ENCODE data around the gene CHKA.
A peak's percentile ranks its signal among the peaks of the same experiment; 100 is the strongest.

The CHKA gene

GRCh38 chr11:68025047-68025446, 96.1 kb downstream of the CHKA start:
- peaks cover 37% of the 10 kb centered on the region for H3K4me1 ChIP-seq (ENCODE audit: insufficient read depth, insufficient read length)
- no peak overlapping the region for H3K9ac ChIP-seq (ENCODE audit: insufficient read length, low read depth)
- TF ChIP-seq YY1 (IDR thresholded peaks at IDR 0.05; ENCODE audit: insufficient read depth, insufficient read length): no peak
- no peak for TF ChIP-seq SUZ12 (IDR thresholded peaks at IDR 0.05; ENCODE audit: extremely low read depth, insufficient read depth, insufficient read length)
- no peak for TF ChIP-seq ZNF274 (IDR thresholded peaks at IDR 0.05; ENCODE audit: low read depth, low read length)
- H3K27me3 ChIP-seq (ENCODE audit: insufficient read depth, insufficient read length): no peaks in the 10 kb centered on the region
- peaks cover 33% of the 10 kb centered on the region for H3K36me3 ChIP-seq (ENCODE audit: insufficient read depth, insufficient read length, low read length)
- peaks cover 8% of the 10 kb centered on the region; the same call in 1 of the 2 replicates for H3K9me3 ChIP-seq (ENCODE audit: insufficient read depth, low read length)
- DNase-seq (ENCODE audit: low read depth, low spot score): no peak
- no peak overlapping the region for H3K4me3 ChIP-seq (ENCODE audit: insufficient read length, low read depth)

- peaks cover 33% of the 10 kb centered on the region for H3K36me3 ChIP-seq (ENCODE audit: insufficient read depth, insufficient read length, low read length)
- H3K9ac ChIP-seq (ENCODE audit: insufficient read length, low read depth): no peak overlapping the region
- H3K27me3 ChIP-seq (ENCODE audit: insufficient read depth, insufficient read length): no peaks in the 10 kb centered on the region
- peaks cover 39% of the 10 kb centered on the region for H3K4me1 ChIP-seq (ENCODE audit: insufficient read depth, insufficient read length)
- TF ChIP-seq ZNF274 (IDR thresholded peaks at IDR 0.05; ENCODE audit: low read depth, low read length) (no peak), SUZ12 (IDR thresholded peaks at IDR 0.05; ENCODE audit: extremely low read depth, insufficient read depth, insufficient read length) (no peak), YY1 (IDR thresholded peaks at IDR 0.05; ENCODE audit: insufficient read depth, insufficient read length) (no peak)
- no peak for DNase-seq (ENCODE audit: low read depth, low spot score)
- H3K9me3 ChIP-seq (ENCODE audit: insufficient read depth, low read length): peaks cover 7% of the 10 kb centered on the region; the same call in 1 of the 2 replicates
- H3K4me3 ChIP-seq (ENCODE audit: insufficient read length, low read depth): no peak overlapping the region
These were observed 96.7 kb downstream of the CHKA start for GRCh38 chr11:68024508-68024907.

GRCh38 chr11:68022531-68022930, 98.7 kb downstream of the CHKA start:
- no peak for TF ChIP-seq ZNF274 (IDR thresholded peaks at IDR 0.05; ENCODE audit: low read depth, low read length)
- no peak for TF ChIP-seq YY1 (IDR thresholded peaks at IDR 0.05; ENCODE audit: insufficient read depth, insufficient read length)
- TF ChIP-seq SUZ12 (IDR thresholded peaks at IDR 0.05; ENCODE audit: extremely low read depth, insufficient read depth, insufficient read length): no peak
- Histone ChIP-seq H3K9me3 (ENCODE audit: insufficient read depth, low read length) (no peaks in the 10 kb centered on the region), H3K36me3 (ENCODE audit: insufficient read depth, insufficient read length, low read length) (peaks cover 31% of the 10 kb centered on the region), H3K4me3 (ENCODE audit: insufficient read length, low read depth) (no peak overlapping the region), H3K9ac (ENCODE audit: insufficient read length, low read depth) (no peak overlapping the region), H3K4me1 (ENCODE audit: insufficient read depth, insufficient read length) (peaks cover 31% of the 10 kb centered on the region), H3K27me3 (ENCODE audit: insufficient read depth, insufficient read length) (no peaks in the 10 kb centered on the region)
- no peak for DNase-seq (ENCODE audit: low read depth, low spot score)

- no peak overlapping the region for H3K4me3 ChIP-seq (ENCODE audit: insufficient read length, low read depth)
- TF ChIP-seq YY1 (IDR thresholded peaks at IDR 0.05; ENCODE audit: insufficient read depth, insufficient read length): no peak
- TF ChIP-seq SUZ12 (IDR thresholded peaks at IDR 0.05; ENCODE audit: extremely low read depth, insufficient read depth, insufficient read length): no peak
- no peak for TF ChIP-seq ZNF274 (IDR thresholded peaks at IDR 0.05; ENCODE audit: low read depth, low read length)
- no peaks in the 10 kb centered on the region for H3K27me3 ChIP-seq (ENCODE audit: insufficient read depth, insufficient read length)
- H3K4me1 ChIP-seq (ENCODE audit: insufficient read depth, insufficient read length): peaks cover 35% of the 10 kb centered on the region
- H3K36me3 ChIP-seq (ENCODE audit: insufficient read depth, insufficient read length, low read length): peaks cover 22% of the 10 kb centered on the region
- DNase-seq (ENCODE audit: low read depth, low spot score): no peak
- no peaks in the 10 kb centered on the region for H3K9me3 ChIP-seq (ENCODE audit: insufficient read depth, low read length)
- H3K9ac ChIP-seq (ENCODE audit: insufficient read length, low read depth): peak overlapping the region; percentile 59
These were observed 99.9 kb downstream of the CHKA start for GRCh38 chr11:68021167-68021787.

DNA sequence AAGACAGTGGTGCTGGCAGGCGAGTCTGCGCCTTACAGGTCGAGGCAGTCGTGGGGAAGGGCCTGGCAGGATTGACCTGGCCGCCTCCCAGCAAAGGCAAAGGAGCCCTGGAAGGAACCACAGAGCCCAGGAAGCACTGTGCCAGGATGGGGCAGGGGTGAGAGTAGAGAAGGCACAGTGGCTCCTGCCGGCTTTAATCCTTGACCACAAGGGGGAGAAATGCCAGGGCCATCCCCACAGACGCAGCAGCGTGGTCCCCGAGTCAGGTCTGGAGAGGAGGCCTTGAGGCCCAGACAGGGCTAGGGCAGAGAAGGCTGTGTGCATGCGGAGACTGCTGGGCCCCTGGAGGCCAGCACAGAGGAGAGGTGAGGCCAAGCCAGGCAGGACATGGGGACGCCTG, 100.6 kb downstream of the CHKA start:
- Histone ChIP-seq H3K27me3 (ENCODE audit: insufficient read depth, insufficient read length) (no peaks in the 10 kb centered on the region), H3K36me3 (ENCODE audit: insufficient read depth, insufficient read length, low read length) (peaks cover 15% of the 10 kb centered on the region), H3K9ac (ENCODE audit: insufficient read length, low read depth) (peak overlapping the region; percentile 59), H3K9me3 (ENCODE audit: insufficient read depth, low read length) (no peaks in the 10 kb centered on the region), H3K4me3 (ENCODE audit: insufficient read length, low read depth) (no peak overlapping the region), H3K4me1 (ENCODE audit: insufficient read depth, insufficient read length) (peaks cover 35% of the 10 kb centered on the region)
- TF ChIP-seq SUZ12 (IDR thresholded peaks at IDR 0.05; ENCODE audit: extremely low read depth, insufficient read depth, insufficient read length) (no peak), YY1 (IDR thresholded peaks at IDR 0.05; ENCODE audit: insufficient read depth, insufficient read length) (no peak), ZNF274 (IDR thresholded peaks at IDR 0.05; ENCODE audit: low read depth, low read length) (no peak)
- no peak for DNase-seq (ENCODE audit: low read depth, low spot score)

DNA sequence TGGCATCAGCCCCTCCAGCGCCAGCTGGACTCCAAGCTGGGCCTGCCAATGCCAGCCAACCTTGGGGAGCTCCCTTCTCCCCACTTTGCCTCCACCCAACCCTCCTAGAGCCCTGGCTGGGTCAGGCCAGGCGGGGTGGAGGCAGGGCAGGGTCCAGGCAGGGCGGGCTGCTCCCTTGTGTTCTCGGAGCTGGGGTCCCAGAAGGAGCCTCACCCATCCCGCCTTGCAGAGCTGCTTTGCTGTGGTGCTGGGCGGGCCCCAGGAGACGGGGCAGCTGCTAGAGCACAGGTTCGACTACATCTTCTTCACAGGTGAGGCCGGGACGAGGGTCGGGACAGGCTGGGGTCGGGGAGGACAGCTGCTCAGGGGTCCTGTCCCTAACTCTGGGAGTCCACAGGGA, 101.7 kb downstream of the CHKA start:
- H3K9ac ChIP-seq (ENCODE audit: insufficient read length, low read depth): no peak overlapping the region
- no peaks in the 10 kb centered on the region for H3K9me3 ChIP-seq (ENCODE audit: insufficient read depth, low read length)
- peaks cover 43% of the 10 kb centered on the region for H3K4me1 ChIP-seq (ENCODE audit: insufficient read depth, insufficient read length)
- H3K27me3 ChIP-seq (ENCODE audit: insufficient read depth, insufficient read length): no peaks in the 10 kb centered on the region
- no peak overlapping the region for H3K4me3 ChIP-seq (ENCODE audit: insufficient read length, low read depth)
- no peak for DNase-seq (ENCODE audit: low read depth, low spot score)
- peaks cover 6% of the 10 kb centered on the region for H3K36me3 ChIP-seq (ENCODE audit: insufficient read depth, insufficient read length, low read length)
- TF ChIP-seq SUZ12 (IDR thresholded peaks at IDR 0.05; ENCODE audit: extremely low read depth, insufficient read depth, insufficient read length) (no peak), YY1 (IDR thresholded peaks at IDR 0.05; ENCODE audit: insufficient read depth, insufficient read length) (no peak), ZNF274 (IDR thresholded peaks at IDR 0.05; ENCODE audit: low read depth, low read length) (no peak)

DNA sequence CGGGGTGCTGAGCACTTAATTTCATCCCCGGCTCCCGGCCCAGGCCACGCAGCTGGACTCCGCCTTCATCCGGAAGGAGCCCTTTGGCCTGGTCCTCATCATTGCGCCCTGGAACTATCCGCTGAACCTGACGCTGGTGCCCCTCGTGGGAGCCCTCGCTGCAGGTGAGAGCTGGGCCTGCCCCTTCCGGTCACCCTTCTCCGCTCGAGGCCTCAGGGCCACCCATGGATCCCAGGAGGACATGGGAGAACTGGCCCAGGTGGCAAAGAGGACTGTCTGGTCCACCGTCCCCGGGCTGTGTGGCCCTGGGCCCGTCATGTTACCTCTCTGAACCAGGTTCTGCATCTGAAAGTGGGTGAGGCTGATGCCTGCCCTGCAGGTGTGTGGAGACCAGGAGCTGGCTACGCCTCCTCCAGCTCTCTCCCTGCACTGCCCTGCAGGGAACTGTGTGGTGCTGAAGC, 102.4 kb downstream of the CHKA start:
- no peaks in the 10 kb centered on the region for H3K9me3 ChIP-seq (ENCODE audit: insufficient read depth, low read length)
- no peak for DNase-seq (ENCODE audit: low read depth, low spot score)
- H3K36me3 ChIP-seq (ENCODE audit: insufficient read depth, insufficient read length, low read length): no peaks in the 10 kb centered on the region
- H3K9ac ChIP-seq (ENCODE audit: insufficient read length, low read depth): no peak overlapping the region
- H3K4me1 ChIP-seq (ENCODE audit: insufficient read depth, insufficient read length): peaks cover 50% of the 10 kb centered on the region
- no peaks in the 10 kb centered on the region for H3K27me3 ChIP-seq (ENCODE audit: insufficient read depth, insufficient read length)
- TF ChIP-seq ZNF274 (IDR thresholded peaks at IDR 0.05; ENCODE audit: low read depth, low read length) (no peak), YY1 (IDR thresholded peaks at IDR 0.05; ENCODE audit: insufficient read depth, insufficient read length) (no peak), SUZ12 (IDR thresholded peaks at IDR 0.05; ENCODE audit: extremely low read depth, insufficient read depth, insufficient read length) (no peak)
- no peak overlapping the region for H3K4me3 ChIP-seq (ENCODE audit: insufficient read length, low read depth)
